K562 (cell line): ENCODE data around the gene MYRIP. TPM values are rescaled to one million over a fixed set of nuclear protein-coding genes. Genes with fewer than 3 reads are reported as not detected.

Experiments
- ATAC-seq: fragments of 200-7000 bp; cut with Tn5 transposase; 3 replicates; pipeline ENCODE4 v1.9.1; 2020; ENCODE audit warnings: moderate library complexity
- BruUV-seq: library from RNA; stranded (reverse); fragments of 400-500 nt; replicated peaks from 2 replicates; lab custom pipeline; 2021; lab: Mats Ljungman, UMichigan
- CTCF ChIA-PET: fragments of 300-600 bp; formaldehyde crosslinking; extraction: SDS; loops from one replicate; lab custom pipeline; 2021; ENCODE audit warnings: low intra/inter-chr PET ratio; lab: Yijun Ruan, JAX
- POLR2A ChIA-PET: fragments of 300-600, 350-650 bp; sonication (Branson Sonifier 250); formaldehyde crosslinking; extraction: SDS; loops from one replicate; lab custom pipeline; 2021; ENCODE audit warnings: antibody characterized with exemption, inconsistent platforms; lab: Yijun Ruan, JAX
- DNase-seq, 4 experiments: peaks; one replicate each; pipeline versions ENCODE4 v3.0.0 to v3.0.0-alpha.2; 2011 to 2018; ENCODE audit warnings: low spot score in 3 of 4, mixed read lengths in 3 of 4; ENCODE audit errors: extremely low read depth in 1 of 4
- FAIRE-seq: peaks from 2 replicates; lab custom pipeline; 2011; peaks lifted over from hg19 to GRCh38; lab: Jason Lieb, UNC
- H2AFZ ChIP-seq: 2 replicates; pipeline ENCODE4 v1.6.0; 2011; ENCODE audit warnings: low read depth, low read length, control low read depth, inconsistent platforms
- H3K27ac ChIP-seq: fragments of 200-600 bp; 3 replicates; pipeline ENCODE4 v1.8.0; 2011; ENCODE audit warnings: low read depth, mild to moderate bottlenecking, control low read depth, inconsistent platforms, low read length, moderate library complexity, mixed read lengths; ENCODE audit errors: extremely low read depth
- H3K27me3 ChIP-seq, 2 experiments: fragments of 300-600 bp in 1 of 2; 2 replicates in 1 of 2; 3 replicates in 1 of 2; pipeline versions ENCODE4 v1.6.0 to v1.8.0; 2011; ENCODE audit warnings: inconsistent platforms in 2 of 2, low read length in 2 of 2, mild to moderate bottlenecking in 1 of 2, mixed read lengths in 1 of 2, moderate library complexity in 1 of 2; ENCODE audit not compliant: control insufficient read depth in 2 of 2, insufficient read depth in 2 of 2
- H3K36me3 ChIP-seq: fragments of 300-600 bp; 3 replicates; pipeline ENCODE4 v1.8.0; 2011; ENCODE audit warnings: mild to moderate bottlenecking, low read length, inconsistent platforms; ENCODE audit not compliant: control insufficient read depth, insufficient read depth
- H3K4me1 ChIP-seq, 2 experiments: fragments of 200-600 bp in 1 of 2; replicated peaks in 1 of 2; 2 replicates in 1 of 2; 3 replicates in 1 of 2; pipeline versions ENCODE4 v1.5.1 to v1.8.0; 2011; ENCODE audit warnings: inconsistent platforms in 2 of 2, low read length in 2 of 2, mild to moderate bottlenecking in 1 of 2, mixed read lengths in 1 of 2, moderate library complexity in 1 of 2; ENCODE audit not compliant: control insufficient read depth in 2 of 2, insufficient read depth in 2 of 2
- H3K4me2 ChIP-seq: 2 replicates; pipeline ENCODE4 v1.6.1; 2011; ENCODE audit warnings: low read length, control low read depth, inconsistent platforms, mixed read lengths; ENCODE audit not compliant: insufficient read depth
- H3K4me3 ChIP-seq: fragments of 200-600 bp; sonication (generic), shearing (Covaris generic); 2 replicates; pipeline ENCODE4 v1.5.1; 2016; ENCODE audit warnings: control low read depth, inconsistent platforms
- H3K79me2 ChIP-seq: fragments of 200-600 bp; 3 replicates; pipeline ENCODE4 v1.8.0; 2011; ENCODE audit warnings: low read length, inconsistent platforms; ENCODE audit not compliant: control insufficient read depth, insufficient read depth
- H3K9ac ChIP-seq, 2 experiments: 2 replicates each; pipeline versions ENCODE4 v1.6.0 to v1.6.1; 2011; ENCODE audit warnings: low read depth in 2 of 2, low read length in 2 of 2, control low read depth in 1 of 2, inconsistent platforms in 1 of 2, mild to moderate bottlenecking in 1 of 2, mixed read lengths in 1 of 2; ENCODE audit not compliant: insufficient read depth in 1 of 2
- H3K9me1 ChIP-seq: one replicate; pipeline ENCODE4 v1.6.0; 2011; ENCODE audit warnings: inconsistent platforms, mild to moderate bottlenecking, low read length, moderate library complexity; ENCODE audit not compliant: control insufficient read depth, insufficient read depth
- H3K9me3 ChIP-seq: replicated peaks from 2 replicates; pipeline ENCODE4 v1.5.1; 2011; ENCODE audit warnings: low read depth, low read length, inconsistent platforms; ENCODE audit not compliant: control insufficient read depth, insufficient read depth
- H4K20me1 ChIP-seq: replicated peaks from 2 replicates; pipeline ENCODE4 v1.6.1; 2011; ENCODE audit warnings: low read length, inconsistent platforms, mixed read lengths; ENCODE audit not compliant: control insufficient read depth, insufficient read depth
- CEBPB ChIP-seq: fragments of 450-650 bp; IDR thresholded peaks from 2 replicates; pipeline ENCODE4 v1.6.1; 2016; ENCODE audit warnings: missing genetic modification characterization, missing compliant biosample characterization
- ESRRA ChIP-seq: fragments of 450-650 bp; IDR thresholded peaks from 2 replicates; pipeline ENCODE4 v1.6.1; 2014; ENCODE audit warnings: low read depth, mild to moderate bottlenecking, moderate library complexity, borderline replicate concordance
- KLF13 ChIP-seq: fragments of 450-650 bp; IDR thresholded peaks from 2 replicates; pipeline ENCODE4 v1.6.1; 2016; ENCODE audit warnings: missing genetic modification characterization, low read depth, mild to moderate bottlenecking, missing compliant biosample characterization, moderate library complexity, borderline replicate concordance
- PHF21A ChIP-seq: fragments of 450-650 bp; IDR thresholded peaks from 2 replicates; pipeline ENCODE4 v1.6.1; 2017; ENCODE audit warnings: low read depth, borderline replicate concordance
- RAD51 ChIP-seq: fragments of 450-650 bp; IDR thresholded peaks from 2 replicates; pipeline ENCODE4 v1.7.1; 2016; ENCODE audit warnings: low read depth, mild to moderate bottlenecking, borderline replicate concordance
- WGBS: fragments of 100-300 bp; shearing (Covaris generic); methylation state at CpG from one replicate; pipeline ENCODE4 v1.1.6; 2016; ENCODE audit warnings: low coverage, mixed read lengths; ENCODE audit not compliant: insufficient coverage; ENCODE audit errors: missing lambda C conversion rate; 5-methylcytosine and 5-hydroxymethylcytosine counted together
- in situ Hi-C: fragments of 300-500 bp; cut with MboI; formaldehyde crosslinking; loops from 4 replicates; pipeline ENCODE4 v1.15.0; 2018; ENCODE audit warnings: inconsistent platforms, mixed read lengths
- intact Hi-C: fragments of 100-400 bp; cut with micrococcal nuclease; formaldehyde crosslinking; loops from 2 replicates; pipeline ENCODE4 v1.14.2; 2022
- polyA plus RNA-seq, 8 experiments: library from polyadenylated mRNA; depleted of rRNA in 4 of 8; stranded (reverse) in 5 of 8; unstranded in 3 of 8; fragments of >200 nt; fragmentation: Nextera tagmentation in 2 of 8; fragmentation: Illumina TruSeq in 1 of 8; extraction: Ambion mirVana in 2 of 8; extraction: Trizol in 1 of 8; gene quantifications; 2 replicates each; pipeline versions ENCODE4 v1.2.1 to v1.2.3, GENCODE V29; 2011 to 2014; ENCODE audit warnings: inconsistent platforms in 1 of 8, missing spikeins in 1 of 8
- total RNA-seq, 7 experiments: library from RNA; depleted of rRNA in 6 of 7; stranded (reverse); fragments of >200 nt in 6 of 7; fragmentation: Illumina TruSeq in 2 of 7; extraction: Trizol in 2 of 7; gene quantifications; 2 replicates each; pipeline versions ENCODE4 v1.2.1 to v1.2.3, GENCODE V29; 2011 to 2021; ENCODE audit warnings: low replicate concordance in 1 of 7

Gene MYRIP
- total and polyA plus RNA-seq, 9 of the 15 experiments (the other 6 are each of a cell fraction or from before 2014, with no cell fraction given): 0.03 to 0.12 TPM; not detected in 7

DNA sequence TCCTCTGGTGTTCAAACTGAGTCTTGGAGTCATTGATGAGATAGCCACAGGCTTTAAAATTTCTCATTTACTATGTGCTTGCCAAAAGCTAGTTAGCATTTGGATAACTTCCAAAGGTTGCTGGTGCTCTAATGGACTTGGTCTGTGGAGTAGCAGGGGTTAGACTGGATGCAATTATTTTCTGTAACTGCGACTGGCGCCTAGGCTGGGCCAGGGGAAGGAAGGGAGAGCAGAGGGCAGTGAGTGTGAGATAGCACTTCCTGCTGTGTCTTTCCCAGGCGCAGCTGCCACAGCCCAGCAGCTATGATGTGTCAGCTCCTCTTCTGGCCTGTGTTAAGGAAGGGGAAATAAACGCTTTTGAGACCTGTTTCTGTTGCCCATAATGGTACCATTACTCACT, 98.6 kb downstream of the MYRIP start (continued):
- TF ChIP-seq KLF13 (tag): no peak

DNA sequence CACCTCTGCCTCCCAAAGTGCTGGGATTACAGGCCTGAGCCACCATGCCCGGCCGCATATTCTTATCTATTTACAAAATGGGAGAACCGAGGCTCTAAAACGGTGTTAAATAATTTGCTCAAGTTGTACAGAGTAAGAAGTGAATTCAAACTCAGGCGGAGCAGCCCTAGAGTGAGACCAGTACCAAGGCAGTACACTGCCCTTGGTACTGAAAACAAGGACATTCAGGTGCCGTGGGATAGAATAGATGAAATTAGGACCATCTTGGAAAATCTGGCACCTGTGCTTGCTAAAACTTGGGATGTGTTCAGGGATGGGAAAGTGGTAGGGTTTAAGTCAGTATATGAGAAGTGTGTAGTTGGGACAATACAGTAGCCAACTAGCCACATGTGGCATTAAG, 100.7 kb downstream of the MYRIP start:
- Histone ChIP-seq H2AFZ (no peak overlapping the region), H4K20me1 (no peaks in the 10 kb centered on the region; the same call in 1 of the 2 replicates), H3K27ac (no peak overlapping the region), H3K36me3 (no peaks in the 10 kb centered on the region), H3K9ac (no peak overlapping the region), H3K4me1 (no peaks in the 10 kb centered on the region), H3K4me3 (no peak overlapping the region), H3K9me1 (no peaks in the 10 kb centered on the region), H3K9me3 (no peaks in the 10 kb centered on the region), H3K79me2 (no peaks in the 10 kb centered on the region), H3K27me3 (no peaks in the 10 kb centered on the region), H3K4me2 (no peak overlapping the region)
- WGBS: under 1% methylated on average over 6 of the region's 6 CpGs
- ChIA-PET POLR2A (no interaction called here), CTCF (no interaction called here)
- no TSS peak for BruUV-seq
- no peak for DNase-seq
- in situ Hi-C loops: no loop called here
- TF ChIP-seq PHF21A (no peak), RAD51 (no peak), ESRRA (no peak), CEBPB (tag) (no peak)
- ATAC-seq: no peak
- no peak for FAIRE-seq
- intact Hi-C loops: no loop called here
